ENCODE data around the gene WBP2.
"Not testable (repeated sequence)": the region's sequence is repeated elsewhere in the genome, so short reads cannot be mapped to it uniquely, and the experiment has no call there.

WBP2 gene

GRCh38 chr17:75865404-75866188 is 10.5 kb upstream of the WBP2 start:
- not testable (repeated sequence) for DNase-seq (ENCODE audit: low read depth)

GRCh38 chr17:75864887-75865286 is 9.8 kb upstream of the WBP2 start:
- DNase-seq (ENCODE audit: low read depth): not testable (repeated sequence)

- no peak for DNase-seq (ENCODE audit: low read depth)
These were observed 9.3 kb upstream of the WBP2 start for GRCh38 chr17:75864448-75864871.

- no peak for DNase-seq (ENCODE audit: low read depth)
These were observed 6.8 kb upstream of the WBP2 start for GRCh38 chr17:75861927-75862317.

- not testable (repeated sequence) for DNase-seq (ENCODE audit: low read depth)
These were observed 4.2 kb upstream of the WBP2 start for GRCh38 chr17:75859358-75859757.

GRCh38 chr17:75856062-75856756 is 1.1 kb upstream of the WBP2 start:
- DNase-seq (ENCODE audit: low read depth): no peak

- DNase-seq (ENCODE audit: low read depth): no peak
These were observed 240 bp downstream of the WBP2 start for GRCh38 chr17:75854881-75855309.

- DNase-seq (ENCODE audit: low read depth): no peak
These were observed 910 bp downstream of the WBP2 start for GRCh38 chr17:75854101-75854748.

- DNase-seq (ENCODE audit: low read depth): no peak
These were observed 1.7 kb downstream of the WBP2 start for GRCh38 chr17:75853433-75853832.

GRCh38 chr17:75851693-75851991 is 3.5 kb downstream of the WBP2 start:
- DNase-seq (ENCODE audit: low read depth): not testable (repeated sequence)

- DNase-seq (ENCODE audit: low read depth): no peak
These were observed 4.0 kb downstream of the WBP2 start for GRCh38 chr17:75850928-75851692.

- DNase-seq (ENCODE audit: low read depth): no peak
These were observed 5.4 kb downstream of the WBP2 start for GRCh38 chr17:75849724-75850123.

- no peak for DNase-seq (ENCODE audit: low read depth)
These were observed 5.9 kb downstream of the WBP2 start for GRCh38 chr17:75849279-75849646.

GRCh38 chr17:75848523-75849278 is 6.4 kb downstream of the WBP2 start:
- peak; percentile 73 for DNase-seq (ENCODE audit: low read depth)

- no peak for DNase-seq (ENCODE audit: low read depth)
These were observed 7.3 kb downstream of the WBP2 start for GRCh38 chr17:75847614-75848522.

GRCh38 chr17:75846692-75847613 is 8.2 kb downstream of the WBP2 start:
- no peak for DNase-seq (ENCODE audit: low read depth)

- no peak for DNase-seq (ENCODE audit: low read depth)
These were observed 9.0 kb downstream of the WBP2 start for GRCh38 chr17:75845933-75846691.

GRCh38 chr17:75845058-75845711 is 9.9 kb downstream of the WBP2 start:
- no peak for DNase-seq (ENCODE audit: low read depth)
